Measurements from ENCODE around the gene C2orf68. TPM values are rescaled to one million over a fixed set of nuclear protein-coding genes. Genes with fewer than 3 reads are reported as not detected.

C2orf68 gene
- total RNA-seq, 1 experiment from 2014 or later: 69.6 TPM

GRCh38 chr2:85649201-85650190, 37.6 kb upstream of the C2orf68 start:
- no peak for ATAC-seq
- CTCF ChIA-PET: interaction anchor here (0.6 to 2.8 kb wide), 7 partner anchors 9 to 653 kb away, joined by 3 to 27 read pairs (median 8); partner anchors contain the start of gene C2orf68
- no peaks in the 10 kb centered on the region for H3K9me3 Mint-ChIP-seq
- POLR2A ChIA-PET: no interaction called here
- H3K36me3 Mint-ChIP-seq: peaks cover 69% of the 10 kb centered on the region
- H3K4me1 Mint-ChIP-seq: peaks cover 5% of the 10 kb centered on the region
- no peak overlapping the region for H3K4me3 Mint-ChIP-seq
- no peaks in the 10 kb centered on the region for H3K27me3 Mint-ChIP-seq (ENCODE audit: low read depth)
- H3K27ac Mint-ChIP-seq: no peak overlapping the region; the same call in 1 of the 2 replicates
- TF ChIP-seq E2F5 (CRISPR knock-in tag; IDR thresholded peaks at IDR 0.05) (no peak), ZNF671 (CRISPR knock-in tag; IDR thresholded peaks at IDR 0.05) (no peak), HMGA2 (CRISPR knock-in tag; IDR thresholded peaks at IDR 0.05) (peak; percentile 87), FOXP1 (CRISPR knock-in tag; IDR thresholded peaks at IDR 0.05; ENCODE audit: borderline replicate concordance) (no peak), NFATC4 (CRISPR knock-in tag; IDR thresholded peaks at IDR 0.05) (no peak), SOX15 (CRISPR knock-in tag; IDR thresholded peaks at IDR 0.05) (no peak)
- no peak for DNase-seq (ENCODE audit: low spot score)

GRCh38 chr2:85648619-85649018, 36.8 kb upstream of the C2orf68 start:
- Mint-ChIP-seq H3K9me3 (no peaks in the 10 kb centered on the region), H3K27me3 (ENCODE audit: low read depth) (no peaks in the 10 kb centered on the region), H3K36me3 (peaks cover 73% of the 10 kb centered on the region), H3K27ac (no peak overlapping the region), H3K4me1 (no peaks in the 10 kb centered on the region), H3K4me3 (no peak overlapping the region)
- ChIA-PET CTCF (interaction anchor here (0.6 to 2.8 kb wide), 7 partner anchors 10 to 654 kb away, joined by 3 to 27 read pairs (median 8); partner anchors contain the start of gene C2orf68), POLR2A (no interaction called here)
- ATAC-seq: no peak
- DNase-seq (ENCODE audit: low spot score): no peak
- TF ChIP-seq OVOL2 (CRISPR knock-in tag; IDR thresholded peaks at IDR 0.05; ENCODE audit: borderline replicate concordance) (no peak), PRDM15 (CRISPR knock-in tag; IDR thresholded peaks at IDR 0.05) (no peak), KAT7 (CRISPR knock-in tag; IDR thresholded peaks at IDR 0.05; ENCODE audit: borderline replicate concordance) (no peak), ZNF423 (CRISPR knock-in tag; IDR thresholded peaks at IDR 0.05) (no peak), ERG (CRISPR knock-in tag; IDR thresholded peaks at IDR 0.05) (no peak), ARID4B (CRISPR knock-in tag; IDR thresholded peaks at IDR 0.05; ENCODE audit: borderline replicate concordance) (no peak), ZNF416 (CRISPR knock-in tag; IDR thresholded peaks at IDR 0.05) (no peak), EMX1 (CRISPR knock-in tag; IDR thresholded peaks at IDR 0.05) (no peak), GTF2I (CRISPR knock-in tag; conservative IDR thresholded peaks at IDR 0.05) (no peak), SMAD4 (CRISPR knock-in tag; IDR thresholded peaks at IDR 0.05) (no peak), USF2 (CRISPR knock-in tag; IDR thresholded peaks at IDR 0.05) (no peak)

All from WTC11 (cell line).